ENCODE measurements around the gene NUDT22. TPM values are rescaled to one million over a fixed set of nuclear protein-coding genes. Genes with fewer than 3 reads are reported as not detected.

NUDT22 gene
- total and polyA plus RNA-seq, 2 of the 8 experiments (the other 6 are each of a cell fraction or from before 2014, with no cell fraction given), result 43.4 to 69.0 TPM

- Histone ChIP-seq H4K8ac (ENCODE audit: extremely low read depth, insufficient read depth, low read length) (no peak overlapping the region), H4K5ac (ENCODE audit: insufficient read length, low read depth, low read length) (no peak overlapping the region), H3K36me3 (ENCODE audit: control insufficient read depth in 2 of 4, insufficient read depth in 4 of 4, low read length in 3 of 4) (0 out of 8 replicates have a peak, but pooled peaks cover 0 to 3% (median 1%) of the 10 kb centered on the region in 4 experiments), H3K56ac (replicated peaks; ENCODE audit: insufficient read length, low read depth, low read length) (no peak overlapping the region), H3K27ac (ENCODE audit: low read depth, low read length) (no peak overlapping the region), H3K23ac (ENCODE audit: insufficient read length) (no peak overlapping the region), H2BK15ac (ENCODE audit: low read length) (no peak overlapping the region), H3K27me3 (replicated peaks in 1 of 4; ENCODE audit: control insufficient read depth in 3 of 4, extremely low read depth in 1 of 4, insufficient read depth in 3 of 4, low read length in 3 of 4) (peaks cover 0 to 12% (median 6%) of the 10 kb centered on the region in 4 experiments; a peak in 4 of 7 replicates), H2BK12ac (ENCODE audit: low read depth, low read length) (no peak overlapping the region), H2BK120ac (replicated peaks; ENCODE audit: low read depth, low read length) (no peak overlapping the region), H4K91ac (replicated peaks; ENCODE audit: insufficient read length, low read length) (no peak overlapping the region), H3K9me3 (ENCODE audit: insufficient read depth in 2 of 2, low read depth in 1 of 2, low read length in 1 of 2) (no peaks in the 10 kb centered on the region), H3K79me2 (ENCODE audit: control insufficient read depth in 1 of 2, insufficient read depth in 2 of 2, low read length in 2 of 2) (no peaks in the 10 kb centered on the region), H4K20me1 (replicated peaks in 1 of 2; ENCODE audit: control insufficient read depth in 1 of 2, insufficient read depth in 2 of 2, low read length in 2 of 2) (peaks cover 0 to 6% of the 10 kb centered on the region in 2 experiments), H3K4me2 (ENCODE audit: insufficient read depth in 1 of 2, low read depth in 2 of 2, low read length in 2 of 2) (peak overlapping the region in 1 of 2 experiments; percentile 80; a peak in 1 of 4 replicates), H3K4ac (replicated peaks; ENCODE audit: insufficient read length, low read depth, low read length) (no peak overlapping the region), H3K9ac (replicated peaks in 1 of 4; ENCODE audit: extremely low read depth in 1 of 4, low read depth in 3 of 4, low read length in 3 of 4) (no peak overlapping the region), H3K14ac (ENCODE audit: insufficient read length) (no peak overlapping the region), H3K18ac (ENCODE audit: extremely low read depth, low read length) (no peak overlapping the region), H3K23me2 (ENCODE audit: low read depth, low read length) (peaks cover 15% of the 10 kb centered on the region), H3K4me1 (replicated peaks in 1 of 4; ENCODE audit: control insufficient read depth in 3 of 4, insufficient read depth in 4 of 4, low read length in 3 of 4) (peaks cover 0 to 19% (median 6%) of the 10 kb centered on the region in 4 experiments; a peak in 6 of 7 replicates), H2BK5ac (ENCODE audit: low read depth, low read length) (no peak overlapping the region), H2AK5ac (ENCODE audit: low read depth, low read length) (no peak overlapping the region), H2BK20ac (ENCODE audit: low read length) (no peak overlapping the region), H3K79me1 (ENCODE audit: low read depth, low read length) (no peaks in the 10 kb centered on the region; the same call in 1 of the 2 replicates), H2AFZ (ENCODE audit: low read length) (no peak overlapping the region), H3K4me3 (ENCODE audit: extremely low read depth in 1 of 4, insufficient read depth in 2 of 4, low read depth in 3 of 4, low read length in 4 of 4) (no peak overlapping the region)
- DNase-seq (ENCODE audit: low read depth in 1 of 2, low spot score in 2 of 2) (no peak), FAIRE-seq (no peak)
- POLR2A ChIA-PET (ENCODE audit: partially characterized antibody), result interaction anchor here (0.8 to 11.9 kb wide), 7 partner anchors 9 to 47 kb away, joined by 3 to 190 read pairs (median 4); partner anchors contain the start of genes FERMT3, FKBP2, PLCB3 and PPP1R14B
- 94% methylated on average over 8 of the region's 8 CpGs; no CpG with 5 or more reads in 1 of the 2 experiments for WGBS, 2 experiments (ENCODE audit: extremely low coverage in 1 of 2, insufficient coverage in 1 of 2, insufficient read length in 1 of 2, insufficient replicate concordance in 2 of 2, low coverage in 1 of 2, low lambda C conversion rate in 2 of 2, missing lambda C conversion rate in 1 of 2)
- TF ChIP-seq EZH2 (IDR thresholded peaks at IDR 0.05; ENCODE audit: low read depth, low read length, severe bottlenecking) (no peak), HDAC2 (IDR thresholded peaks at IDR 0.05; ENCODE audit: borderline replicate concordance in 1 of 2, low read depth in 2 of 2, low read length in 2 of 2) (no peak), HDAC6 (IDR thresholded peaks at IDR 0.05; ENCODE audit: low read depth, low read length) (no peak), SAP30 (IDR thresholded peaks at IDR 0.05; ENCODE audit: insufficient read depth, insufficient replicate concordance, low read length) (no peak)
- TF ChIP-seq, protein P1, sequence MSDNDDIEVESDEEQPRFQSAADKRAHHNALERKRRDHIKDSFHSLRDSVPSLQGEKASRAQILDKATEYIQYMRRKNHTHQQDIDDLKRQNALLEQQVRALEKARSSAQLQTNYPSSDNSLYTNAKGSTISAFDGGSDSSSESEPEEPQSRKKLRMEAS (IDR thresholded peaks at IDR 0.05), result no peak
- CTCF ChIA-PET (ENCODE audit: partially characterized antibody), result interaction anchor here (0.6 to 8.6 kb wide), 7 partner anchors 9 to 1023 kb away, joined by 3 to 51 read pairs (median 8); partner anchors contain the start of genes FERMT3 and PLCB3
Observed at GRCh38 chr11:64232967-64233315, 6.9 kb downstream of the NUDT22 start.

Measured in H1 (cell line).